A549 (cell line): ENCODE data around the gene ZNF436.

Source experiments
- FOSB ChIP-seq: fragments of 250-450 bp; sonication (Bioruptor Pico); IDR thresholded peaks from 2 replicates; pipeline ENCODE4 v1.5.0; 2020; ENCODE audit warnings: mild to moderate bottlenecking, moderate library complexity
- KDM1A ChIP-seq: fragments of 200-600 bp; sonication (generic); IDR thresholded peaks from 2 replicates; pipeline ENCODE4 v1.6.1; 2016; ENCODE audit warnings: low read depth, mild to moderate bottlenecking
- MYC ChIP-seq: IDR thresholded peaks from 2 replicates; pipeline ENCODE4 v1.6.1; 2012; ENCODE audit warnings: mild to moderate bottlenecking, inconsistent platforms, low read length, improper control_type of control experiment, borderline replicate concordance
- POLR2A ChIP-seq: IDR thresholded peaks from 2 replicates; pipeline ENCODE4 v1.6.1; 2012; ENCODE audit warnings: mild to moderate bottlenecking, low read length
- POLR2AphosphoS2 ChIP-seq: conservative IDR thresholded peaks from 2 replicates; pipeline ENCODE4 v1.6.1; 2012; ENCODE audit warnings: low read length, improper control_type of control experiment, inconsistent platforms
- RAD21 ChIP-seq, 2 experiments: fragments of >200 bp in 1 of 2; sonication (Bioruptor Twin) in 1 of 2; formaldehyde crosslinking in 1 of 2; IDR thresholded peaks in 1 of 2; conservative IDR thresholded peaks in 1 of 2; 2 replicates in 1 of 2; 3 replicates in 1 of 2; pipeline ENCODE4 v1.6.1; 2012 to 2018; ENCODE audit warnings: inconsistent platforms in 1 of 2
- RARB ChIP-seq: fragments of 250-450 bp; sonication (Bioruptor Pico); IDR thresholded peaks from 2 replicates; pipeline ENCODE4 v1.8.0; 2021; ENCODE audit warnings: mild to moderate bottlenecking, moderate library complexity
- RCOR1 ChIP-seq: fragments of 150-350 bp; IDR thresholded peaks from 2 replicates; pipeline ENCODE4 v1.6.1; 2014; ENCODE audit warnings: antibody characterized with exemption, low read length, low read depth
- TF ChIP-seq, protein P1 (sequence below): fragments of >200 bp; sonication (Bioruptor Twin); formaldehyde crosslinking; IDR thresholded peaks from 3 replicates; pipeline ENCODE4 v1.5.1; 2016

DNA sequence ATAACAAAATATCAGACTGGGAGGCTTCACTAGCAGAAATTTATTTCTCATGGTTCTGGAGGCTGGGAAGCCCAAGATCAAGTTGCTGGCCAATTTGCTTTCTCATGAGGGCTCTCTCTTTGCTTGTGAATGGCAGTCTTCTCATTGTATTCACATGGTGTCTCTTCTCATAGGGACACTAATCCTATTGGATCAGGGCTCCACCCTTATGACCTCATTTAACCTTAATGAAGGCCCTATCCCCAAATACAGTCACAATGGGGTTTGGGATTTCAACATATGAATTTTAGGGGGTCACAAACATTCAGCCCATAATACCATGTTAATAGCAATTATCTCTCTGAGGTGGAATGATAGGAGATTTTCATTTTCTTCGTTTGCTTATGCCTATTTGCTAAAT is 29.6 kb upstream of the ZNF436 start:
- TF ChIP-seq RAD21 (conservative IDR thresholded peaks at IDR 0.05 in 1 of 2, IDR thresholded peaks at IDR 0.05 in 1 of 2) (no peak), MYC (no peak), POLR2A (no peak), RCOR1 (no peak), POLR2AphosphoS2 (no peak), RARB (no peak), KDM1A (no peak), FOSB (CRISPR knock-in tag) (no peak)
- TF ChIP-seq, protein P1, sequence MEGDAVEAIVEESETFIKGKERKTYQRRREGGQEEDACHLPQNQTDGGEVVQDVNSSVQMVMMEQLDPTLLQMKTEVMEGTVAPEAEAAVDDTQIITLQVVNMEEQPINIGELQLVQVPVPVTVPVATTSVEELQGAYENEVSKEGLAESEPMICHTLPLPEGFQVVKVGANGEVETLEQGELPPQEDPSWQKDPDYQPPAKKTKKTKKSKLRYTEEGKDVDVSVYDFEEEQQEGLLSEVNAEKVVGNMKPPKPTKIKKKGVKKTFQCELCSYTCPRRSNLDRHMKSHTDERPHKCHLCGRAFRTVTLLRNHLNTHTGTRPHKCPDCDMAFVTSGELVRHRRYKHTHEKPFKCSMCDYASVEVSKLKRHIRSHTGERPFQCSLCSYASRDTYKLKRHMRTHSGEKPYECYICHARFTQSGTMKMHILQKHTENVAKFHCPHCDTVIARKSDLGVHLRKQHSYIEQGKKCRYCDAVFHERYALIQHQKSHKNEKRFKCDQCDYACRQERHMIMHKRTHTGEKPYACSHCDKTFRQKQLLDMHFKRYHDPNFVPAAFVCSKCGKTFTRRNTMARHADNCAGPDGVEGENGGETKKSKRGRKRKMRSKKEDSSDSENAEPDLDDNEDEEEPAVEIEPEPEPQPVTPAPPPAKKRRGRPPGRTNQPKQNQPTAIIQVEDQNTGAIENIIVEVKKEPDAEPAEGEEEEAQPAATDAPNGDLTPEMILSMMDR, result no peak
